Caco-2 (cell line): Measurements from ENCODE around the gene SLC22A17. TPM values are rescaled to one million over a fixed set of nuclear protein-coding genes. Genes with fewer than 3 reads are reported as not detected.
"Not testable (repeated sequence)": the region's sequence is repeated elsewhere in the genome, so short reads cannot be mapped to it uniquely, and the experiment has no call there.

Experiments
- Bru-seq: library from RNA; stranded (reverse); fragments of 400-500 nt; gene quantifications from one replicate; lab custom pipeline; 2021; lab: Mats Ljungman, UMichigan
- BruChase-seq, 2 experiments: library from RNA; stranded (reverse); fragments of 400-500 nt; gene quantifications; one replicate each; lab custom pipeline; 2021; lab: Mats Ljungman, UMichigan
- BruUV-seq: library from RNA; stranded (reverse); fragments of 400-500 nt; replicated peaks from 2 replicates; lab custom pipeline; 2021; lab: Mats Ljungman, UMichigan
- CTCF ChIA-PET: fragments of 300-600 bp; sonication (Branson Sonifier 250); formaldehyde crosslinking; loops from one replicate; lab custom pipeline; 2022; ENCODE audit warnings: antibody characterized with exemption; lab: Charles Lee
- POLR2A ChIA-PET: fragments of 300-600 bp; sonication (Branson Sonifier 250); formaldehyde crosslinking; loops from one replicate; lab custom pipeline; 2022; ENCODE audit warnings: antibody characterized with exemption; lab: Charles Lee
- DNase-seq, 2 experiments: peaks; one replicate each; pipeline versions ENCODE4 v3.0.0 to v3.0.0-alpha.2; 2020 to 2022
- H3K27me3 ChIP-seq: replicated peaks from 2 replicates; pipeline ENCODE4 v1.6.0; 2011; ENCODE audit warnings: low read length; ENCODE audit not compliant: control insufficient read depth, insufficient read depth
- H3K36me3 ChIP-seq: 2 replicates; pipeline ENCODE4 v1.5.1; 2011; ENCODE audit warnings: low read length; ENCODE audit not compliant: control insufficient read depth, insufficient read depth
- H3K4me1 ChIP-seq: fragments of 250-450 bp; sonication (Bioruptor Pico); 2 replicates; pipeline ENCODE4 v1.5.1; 2020; ENCODE audit warnings: mild to moderate bottlenecking
- H3K4me3 ChIP-seq: 2 replicates; pipeline ENCODE4 v1.5.1; 2011; ENCODE audit warnings: low read depth, mild to moderate bottlenecking, control low read depth, low read length
- H3K9me3 ChIP-seq: fragments of 250-450 bp; sonication (Bioruptor Pico); 2 replicates; pipeline ENCODE4 v1.5.1; 2020; ENCODE audit warnings: mild to moderate bottlenecking, moderate library complexity
- H3K27ac Mint-ChIP-seq: one replicate; pipeline ENCODE4 v1.8.0; 2022; ENCODE audit warnings: mixed read lengths; ENCODE audit not compliant: unreplicated experiment
- H3K27me3 Mint-ChIP-seq: one replicate; pipeline ENCODE4 v1.8.0; 2022; ENCODE audit warnings: mixed read lengths; ENCODE audit not compliant: insufficient read depth, unreplicated experiment
- H3K36me3 Mint-ChIP-seq: one replicate; pipeline ENCODE4 v1.8.0; 2022; ENCODE audit warnings: mild to moderate bottlenecking, mixed read lengths; ENCODE audit not compliant: insufficient read depth, unreplicated experiment
- H3K4me1 Mint-ChIP-seq: one replicate; pipeline ENCODE4 v1.8.0; 2022; ENCODE audit warnings: low read depth, mixed read lengths; ENCODE audit not compliant: unreplicated experiment
- H3K4me3 Mint-ChIP-seq: one replicate; pipeline ENCODE4 v1.8.0; 2022; ENCODE audit warnings: mild to moderate bottlenecking, moderate library complexity, mixed read lengths; ENCODE audit not compliant: unreplicated experiment
- H3K9me3 Mint-ChIP-seq: one replicate; pipeline ENCODE4 v1.8.0; 2022; ENCODE audit warnings: mixed read lengths; ENCODE audit not compliant: unreplicated experiment
- intact Hi-C: fragments of 100-400 bp; cut with micrococcal nuclease; formaldehyde crosslinking; loops from one replicate; pipeline ENCODE4 v1.10.0; 2022; ENCODE audit not compliant: unreplicated experiment
- long read RNA-seq: library from polyadenylated mRNA; stranded (forward); transcript quantifications from one replicate; pipeline ENCODE4 v2.0.0, GENCODE V29; 2022
- total RNA-seq: library from RNA; stranded (reverse); gene quantifications from 2 replicates; pipeline ENCODE4 v1.2.3, GENCODE V29; 2022
- TF ChIP-seq, protein P1 (sequence below), 2 experiments: fragments of 200-600 bp in 1 of 2; IDR thresholded peaks; 1 replicate in 1 of 2; 2 replicates in 1 of 2; pipeline versions ENCODE4 v1.5.1 to v1.8.0; 2011 to 2022; ENCODE audit warnings: antibody characterized with exemption in 1 of 2, control low read depth in 1 of 2, inconsistent platforms in 1 of 2, low read depth in 1 of 2, low read length in 1 of 2, mild to moderate bottlenecking in 1 of 2, moderate library complexity in 1 of 2; ENCODE audit not compliant: insufficient read depth in 1 of 2, severe bottlenecking in 1 of 2, unreplicated experiment in 1 of 2

The SLC22A17 gene
- 3.1 and 3.7 TPM in 2 replicates for total RNA-seq
- Bru-seq, nascent RNA, result percentile 21 among the genes with signal in this experiment
- percentile 10 among the genes with signal in this experiment for BruChase-seq, experiment 1, labeled RNA remaining after a 2-hour chase
- percentile 31 among the genes with signal in this experiment for BruChase-seq, experiment 2, labeled RNA remaining after a 6-hour chase
- long read RNA-seq, partial matches to known transcripts, result 0 of 3 reads
- long read RNA-seq, other reads (novel, unspliced or antisense), result 3 of 3 reads

- ChIA-PET POLR2A (interaction anchor here (0.6 to 1.1 kb wide), 4 partner anchors 26 to 115 kb away, joined by 3 to 8 read pairs (median 4); partner anchors contain the start of genes PABPN1 and RNF212B), CTCF (interaction anchor here (0.6 to 1.2 kb wide), 6 partner anchors 9 to 31 kb away, joined by 3 to 6 read pairs (median 3); partner anchors contain the start of gene PABPN1)
- no peaks in the 10 kb centered on the region for H3K27me3 ChIP-seq
- Mint-ChIP-seq H3K27ac (no peak within 1 kb of the TSS), H3K9me3 (no peaks in the 10 kb centered on the region), H3K27me3 (peaks cover 17% of the 10 kb centered on the region), H3K4me3 (peak within 1 kb of the TSS; percentile 71), H3K36me3 (no peaks in the 10 kb centered on the region), H3K4me1 (peaks cover 6% of the 10 kb centered on the region)
- H3K36me3 ChIP-seq, result no peaks in the 10 kb centered on the region
- BruUV-seq, result no TSS peak
- peak within 1 kb of the TSS; percentile 53 for H3K4me3 ChIP-seq
- H3K4me1 ChIP-seq, result 0 out of 2 replicates have a peak, but pooled peaks cover 3% of the 10 kb centered on the region
- TF ChIP-seq, protein P1, sequence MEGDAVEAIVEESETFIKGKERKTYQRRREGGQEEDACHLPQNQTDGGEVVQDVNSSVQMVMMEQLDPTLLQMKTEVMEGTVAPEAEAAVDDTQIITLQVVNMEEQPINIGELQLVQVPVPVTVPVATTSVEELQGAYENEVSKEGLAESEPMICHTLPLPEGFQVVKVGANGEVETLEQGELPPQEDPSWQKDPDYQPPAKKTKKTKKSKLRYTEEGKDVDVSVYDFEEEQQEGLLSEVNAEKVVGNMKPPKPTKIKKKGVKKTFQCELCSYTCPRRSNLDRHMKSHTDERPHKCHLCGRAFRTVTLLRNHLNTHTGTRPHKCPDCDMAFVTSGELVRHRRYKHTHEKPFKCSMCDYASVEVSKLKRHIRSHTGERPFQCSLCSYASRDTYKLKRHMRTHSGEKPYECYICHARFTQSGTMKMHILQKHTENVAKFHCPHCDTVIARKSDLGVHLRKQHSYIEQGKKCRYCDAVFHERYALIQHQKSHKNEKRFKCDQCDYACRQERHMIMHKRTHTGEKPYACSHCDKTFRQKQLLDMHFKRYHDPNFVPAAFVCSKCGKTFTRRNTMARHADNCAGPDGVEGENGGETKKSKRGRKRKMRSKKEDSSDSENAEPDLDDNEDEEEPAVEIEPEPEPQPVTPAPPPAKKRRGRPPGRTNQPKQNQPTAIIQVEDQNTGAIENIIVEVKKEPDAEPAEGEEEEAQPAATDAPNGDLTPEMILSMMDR (IDR thresholded peaks at IDR 0.05; ENCODE audit: insufficient read depth in 1 of 2, low read depth in 1 of 2, low read length in 1 of 2, severe bottlenecking in 1 of 2, unreplicated experiment in 1 of 2), result no peak
- peak; percentile 67 to 73 for DNase-seq
- intact Hi-C loops, result loop anchor here (2.0 kb wide), 1 partner anchor 28 kb away; no protein-coding TSS in a partner anchor
- no peaks in the 10 kb centered on the region for H3K9me3 ChIP-seq
Observed at GRCh38 chr14:23352506-23353432, at the start of gene SLC22A17. TSS of gene SLC22A17 (minus strand) at chr14:23352887.

DNA sequence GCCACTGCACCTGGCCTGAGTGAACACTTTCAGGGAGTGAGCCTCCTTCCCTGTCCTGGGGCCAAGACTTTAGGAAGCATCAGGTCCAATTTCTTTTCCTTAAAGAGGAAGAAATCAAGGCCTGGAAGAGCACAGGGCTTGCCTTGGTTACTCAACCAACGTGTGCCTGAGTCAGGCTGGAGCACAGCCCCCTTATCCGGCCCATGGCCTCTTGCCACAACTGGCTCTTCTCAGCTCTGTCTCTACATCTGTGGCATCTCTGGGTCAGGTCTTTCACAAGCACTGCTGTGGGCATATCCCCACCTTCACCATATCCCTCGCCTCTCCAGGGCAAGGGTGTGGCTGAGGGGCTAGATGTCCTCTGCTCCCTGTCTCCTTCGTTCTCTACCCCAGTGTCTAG lies 48.6 kb upstream of the SLC22A17 start:
- no peaks in the 10 kb centered on the region for H3K4me1 Mint-ChIP-seq
- intact Hi-C loops, result no loop called here
- no peak overlapping the region for H3K4me3 Mint-ChIP-seq
- Histone ChIP-seq H3K36me3 (no peaks in the 10 kb centered on the region), H3K4me1 (no peaks in the 10 kb centered on the region), H3K27me3 (no peaks in the 10 kb centered on the region; the same call in 1 of the 2 replicates), H3K9me3 (no peaks in the 10 kb centered on the region), H3K4me3 (no peak overlapping the region)
- H3K27ac Mint-ChIP-seq, result peak overlapping the region; percentile 13
- H3K9me3 Mint-ChIP-seq, result no peaks in the 10 kb centered on the region
- POLR2A ChIA-PET, result no interaction called here
- peaks cover 14% of the 10 kb centered on the region for H3K27me3 Mint-ChIP-seq
- TF ChIP-seq, protein P1 (IDR thresholded peaks at IDR 0.05; ENCODE audit: insufficient read depth in 1 of 2, low read depth in 1 of 2, low read length in 1 of 2, severe bottlenecking in 1 of 2, unreplicated experiment in 1 of 2), result no peak
- BruUV-seq, result no TSS peak
- CTCF ChIA-PET, result no interaction called here
- no peaks in the 10 kb centered on the region for H3K36me3 Mint-ChIP-seq
- DNase-seq, result no peak

GRCh38 chr14:23400496-23401149 lies 47.9 kb upstream of the SLC22A17 start:
- H3K4me3 Mint-ChIP-seq, DNase-seq, intact Hi-C loops, H3K4me3 ChIP-seq, H3K27me3 ChIP-seq, H3K9me3 Mint-ChIP-seq, POLR2A ChIA-PET, H3K36me3 Mint-ChIP-seq, H3K9me3 ChIP-seq, H3K27ac Mint-ChIP-seq, CTCF ChIA-PET, H3K36me3 ChIP-seq, H3K4me1 ChIP-seq, H3K4me1 Mint-ChIP-seq, BruUV-seq: not testable (repeated sequence)
- peaks cover 11% of the 10 kb centered on the region for H3K27me3 Mint-ChIP-seq
